KMS-11 (cell line): ENCODE results near the gene CSTB.

Source experiments
- H2AFZ ChIP-seq: fragments of 200-600 bp; sonication (generic); 2 replicates; pipeline ENCODE4 v1.6.1; 2016; ENCODE audit warnings: antibody characterized with exemption, mixed run types, low read depth
- H3K27ac ChIP-seq: fragments of 200-600 bp; sonication (generic); 2 replicates; pipeline ENCODE4 v1.6.1; 2016; ENCODE audit warnings: mild to moderate bottlenecking, mixed run types
- H3K27me3 ChIP-seq: fragments of 200-600 bp; sonication (generic); 2 replicates; pipeline ENCODE4 v1.6.1; 2017; ENCODE audit warnings: mild to moderate bottlenecking, low read depth, mixed run types, moderate library complexity; ENCODE audit not compliant: insufficient read depth
- H3K36me3 ChIP-seq: fragments of 200-600 bp; sonication (generic); 2 replicates; pipeline ENCODE4 v1.6.1; 2017; ENCODE audit warnings: mild to moderate bottlenecking, mixed run types; ENCODE audit not compliant: insufficient read depth
- H3K4me1 ChIP-seq: fragments of 200-600 bp; sonication (generic); 2 replicates; pipeline ENCODE4 v1.6.1; 2016; ENCODE audit warnings: mild to moderate bottlenecking, low read depth, mixed run types; ENCODE audit not compliant: poor library complexity, severe bottlenecking
- H3K4me2 ChIP-seq: fragments of 200-600 bp; sonication (generic); 2 replicates; pipeline ENCODE4 v1.7.0; 2016; ENCODE audit warnings: mild to moderate bottlenecking, mixed run types
- H3K4me3 ChIP-seq: fragments of 200-600 bp; sonication (generic); IDR thresholded peaks from 2 replicates; pipeline ENCODE4 v1.6.1; 2017; ENCODE audit warnings: low read depth, low read length, mixed read lengths; ENCODE audit not compliant: insufficient read depth
- H3K79me2 ChIP-seq: fragments of 200-600 bp; sonication (generic); 2 replicates; pipeline ENCODE4 v1.6.1; 2016; ENCODE audit warnings: low read depth, mixed run types; ENCODE audit not compliant: insufficient read depth
- H3K9ac ChIP-seq: fragments of 200-600 bp; sonication (generic); 2 replicates; pipeline ENCODE4 v1.6.1; 2016; ENCODE audit warnings: mild to moderate bottlenecking, mixed run types
- H4K20me1 ChIP-seq: fragments of 200-600 bp; sonication (generic); 2 replicates; pipeline ENCODE4 v1.6.1; 2016; ENCODE audit warnings: mild to moderate bottlenecking, mixed run types; ENCODE audit not compliant: insufficient read depth
- CTCF ChIP-seq: fragments of 200-600 bp; sonication (generic); conservative IDR thresholded peaks from 2 replicates; pipeline ENCODE4 v1.6.1; 2017; ENCODE audit warnings: low read depth, mild to moderate bottlenecking, antibody characterized with exemption, low read length, moderate library complexity, mixed read lengths

CSTB gene

DNA sequence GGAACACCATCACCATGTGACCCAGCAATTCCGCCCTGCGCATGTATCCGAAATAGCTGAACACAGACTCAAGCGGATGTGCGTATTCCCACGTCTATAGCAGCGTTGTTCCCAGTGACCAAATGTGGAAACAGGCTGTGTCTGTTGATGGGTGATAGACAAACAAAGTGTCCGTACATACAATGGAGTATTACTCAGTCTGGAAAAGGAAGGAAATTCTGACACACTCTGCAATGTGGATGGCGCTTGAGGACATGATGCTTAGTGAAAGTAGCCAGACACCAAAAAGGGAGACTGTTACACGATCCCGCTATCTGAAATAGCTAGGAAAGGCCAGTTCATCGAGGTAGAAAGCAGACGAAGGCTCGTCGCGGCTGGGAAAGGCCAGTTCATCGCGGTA, 31.4 kb downstream of the CSTB start:
- no peaks in the 10 kb centered on the region for H3K4me1 ChIP-seq
- H2AFZ ChIP-seq: no peak overlapping the region
- H3K4me3 ChIP-seq: no peak overlapping the region
- no peaks in the 10 kb centered on the region for H3K27me3 ChIP-seq
- H4K20me1 ChIP-seq: no peaks in the 10 kb centered on the region
- H3K9ac ChIP-seq: no peak overlapping the region
- H3K36me3 ChIP-seq: peaks cover 5% of the 10 kb centered on the region; the same call in 1 of the 2 replicates
- no peaks in the 10 kb centered on the region for H3K79me2 ChIP-seq
- no peak overlapping the region for H3K4me2 ChIP-seq
- H3K27ac ChIP-seq: no peak overlapping the region
- TF ChIP-seq CTCF: no peak

GRCh38 chr21:43743947-43744346, 32.2 kb downstream of the CSTB start:
- no peak overlapping the region for H3K4me2 ChIP-seq
- no peak overlapping the region for H3K27ac ChIP-seq
- H3K36me3 ChIP-seq: peaks cover 5% of the 10 kb centered on the region; the same call in 1 of the 2 replicates
- no peaks in the 10 kb centered on the region for H3K79me2 ChIP-seq
- H3K4me3 ChIP-seq: no peak overlapping the region
- no peaks in the 10 kb centered on the region for H3K4me1 ChIP-seq
- H2AFZ ChIP-seq: no peak overlapping the region
- TF ChIP-seq CTCF: no peak
- H3K27me3 ChIP-seq: no peaks in the 10 kb centered on the region
- no peaks in the 10 kb centered on the region for H4K20me1 ChIP-seq
- H3K9ac ChIP-seq: no peak overlapping the region

DNA sequence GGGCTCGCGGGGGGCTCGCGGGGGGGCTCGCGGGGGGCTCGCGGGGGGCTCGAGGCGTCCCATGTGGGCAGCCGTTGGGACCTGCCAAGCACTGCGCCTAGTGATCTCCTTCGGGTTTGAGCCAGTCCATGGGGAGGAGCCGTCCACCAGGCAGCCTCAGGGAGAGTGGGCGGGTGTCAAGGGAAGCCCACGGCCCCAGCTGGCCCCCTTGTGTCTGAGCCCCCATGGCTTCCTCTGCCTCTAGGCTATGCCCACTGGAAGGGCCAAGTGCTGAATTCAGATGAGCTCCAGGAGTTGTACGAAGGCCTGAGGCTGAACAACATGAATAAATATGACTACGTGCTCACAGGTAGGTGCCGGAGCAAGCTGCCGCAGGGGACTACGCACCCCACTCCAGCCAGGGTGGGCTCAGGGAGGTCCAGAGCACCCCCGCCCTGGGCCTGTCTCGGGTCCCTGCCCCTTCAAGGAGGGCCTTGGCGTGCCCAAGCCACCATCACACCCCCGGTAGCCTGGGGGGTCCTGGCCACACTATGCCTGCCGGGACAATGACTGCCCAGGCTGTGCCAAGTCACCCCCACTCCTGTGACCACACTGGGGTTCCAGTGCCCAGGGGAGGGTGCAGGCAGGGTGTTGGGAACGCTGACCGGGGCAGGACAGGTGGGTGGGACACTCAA, 34.5 kb downstream of the CSTB start:
- H3K4me3 ChIP-seq: no peak overlapping the region
- no peak overlapping the region for H2AFZ ChIP-seq
- no peaks in the 10 kb centered on the region for H3K79me2 ChIP-seq
- H3K4me1 ChIP-seq: no peaks in the 10 kb centered on the region
- H4K20me1 ChIP-seq: no peaks in the 10 kb centered on the region
- H3K9ac ChIP-seq: no peak overlapping the region
- TF ChIP-seq CTCF: no peak
- no peak overlapping the region for H3K4me2 ChIP-seq
- peaks cover 3% of the 10 kb centered on the region; the same call in 1 of the 2 replicates for H3K36me3 ChIP-seq
- H3K27me3 ChIP-seq: no peaks in the 10 kb centered on the region
- no peak overlapping the region for H3K27ac ChIP-seq

GRCh38 chr21:43740497-43741156, 35.5 kb downstream of the CSTB start:
- Histone ChIP-seq H3K4me3 (no peak overlapping the region), H3K79me2 (no peaks in the 10 kb centered on the region), H3K27ac (no peak overlapping the region), H3K4me2 (no peak overlapping the region), H3K36me3 (no peaks in the 10 kb centered on the region), H3K27me3 (no peaks in the 10 kb centered on the region), H4K20me1 (no peaks in the 10 kb centered on the region), H2AFZ (no peak overlapping the region), H3K9ac (no peak overlapping the region), H3K4me1 (no peaks in the 10 kb centered on the region)
- no peak for TF ChIP-seq CTCF
